ENCODE measurements around the gene SLC25A23.

SLC25A23 gene

DNA sequence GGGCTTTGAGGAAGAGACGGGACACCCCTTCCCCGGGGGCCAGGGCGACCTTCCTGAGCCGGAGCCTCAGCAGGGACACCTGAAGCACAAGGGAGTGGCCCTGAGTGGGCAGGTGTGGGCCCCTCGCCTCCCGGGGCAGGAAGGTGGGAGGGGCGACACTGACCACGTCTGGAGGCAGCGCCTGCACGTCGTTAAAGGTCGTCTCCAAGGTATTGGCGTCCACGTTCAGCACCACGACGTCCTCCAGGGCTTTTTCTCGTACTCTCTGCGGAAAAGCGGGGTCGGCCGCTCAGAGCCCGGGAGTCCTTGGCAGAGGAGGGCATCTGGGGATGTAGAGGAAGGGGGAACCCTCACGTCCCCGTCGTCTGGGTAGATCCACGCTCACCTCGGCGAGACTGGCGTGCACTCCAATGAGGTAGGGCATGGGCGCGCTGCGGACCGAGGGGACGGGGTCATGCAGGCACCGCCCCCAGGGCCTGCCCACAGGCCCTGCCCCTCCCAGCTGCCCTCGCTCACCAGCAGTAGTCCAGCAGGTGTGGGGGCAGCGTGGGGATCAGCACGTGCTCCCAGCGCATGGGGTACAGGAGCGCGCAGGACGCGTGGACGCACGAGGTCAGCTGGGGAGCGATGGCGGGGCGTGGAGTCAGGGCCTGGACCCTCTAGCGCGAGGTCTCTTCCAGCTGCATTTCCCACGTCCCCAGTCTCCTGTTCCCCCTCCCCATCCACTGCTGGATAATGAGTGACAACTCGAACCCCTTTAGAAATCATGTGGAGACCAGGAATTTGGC, 15.9 kb upstream of the SLC25A23 start:
- Histone ChIP-seq H3K9me3 (replicated peaks in 1 of 2; ENCODE audit: control insufficient read depth in 2 of 2, insufficient read depth in 1 of 2, low read depth in 1 of 2, low read length in 2 of 2) (peaks cover 0 to 5% of the 10 kb centered on the region in 2 donors), H3K18ac (ENCODE audit: low read length) (peak overlapping the region; percentile 91), H3K4me3 (ENCODE audit: low read length in 2 of 2) (peak overlapping the region in 1 of 2 donors; percentile 72), H2BK120ac (ENCODE audit: low read depth, low read length) (no peak overlapping the region), H2BK15ac (ENCODE audit: low read length) (peak overlapping the region; percentile 96), H3K79me1 (ENCODE audit: low read depth, low read length) (peaks cover 2% of the 10 kb centered on the region), H3K9ac (ENCODE audit: low read depth, low read length, poor library complexity) (peak overlapping the region; percentile 50), H2AK5ac (ENCODE audit: low read depth, low read length) (peak overlapping the region; percentile 94), H3K4ac (ENCODE audit: low read length) (no peak overlapping the region), H2BK5ac (ENCODE audit: low read length) (no peak overlapping the region), H2BK12ac (ENCODE audit: low read length) (peak overlapping the region; percentile 22), H3K4me2 (ENCODE audit: insufficient read depth, low read length, poor library complexity, severe bottlenecking) (peak overlapping the region; percentile 60), H3K36me3 (replicated peaks in 1 of 2; ENCODE audit: control insufficient read depth in 2 of 2, insufficient read depth in 2 of 2, low read length in 2 of 2) (no peaks in the 10 kb centered on the region), H2AFZ (ENCODE audit: low read length) (peak overlapping the region; percentile 84), H4K8ac (ENCODE audit: low read depth, low read length) (peak overlapping the region; percentile 23), H3K23ac (ENCODE audit: low read depth, low read length, poor library complexity) (peak overlapping the region; percentile 81), H3K14ac (ENCODE audit: low read length) (peak overlapping the region; percentile 63), H3K27ac (replicated peaks; ENCODE audit: low read length) (no peak overlapping the region), H3K4me1 (ENCODE audit: control insufficient read depth in 2 of 2, insufficient read depth in 1 of 2, low read depth in 1 of 2, low read length in 2 of 2) (peaks cover 4 to 13% of the 10 kb centered on the region in 2 donors), H3K27me3 (ENCODE audit: control insufficient read depth in 3 of 3, insufficient read depth in 3 of 3, low read depth in 1 of 3, low read length in 3 of 3) (peaks cover 3 to 51% (median 18%) of the 10 kb centered on the region in 3 experiments), H4K91ac (ENCODE audit: low read depth, low read length, poor library complexity) (no peak overlapping the region)
- no peak for DNase-seq (ENCODE audit: low spot score)
- WGBS, 2 donors (ENCODE audit: extremely low coverage in 2 of 2, insufficient read length in 2 of 2, insufficient replicate concordance in 1 of 2): no CpG with 5 or more reads among the region's 52 CpGs

DNA sequence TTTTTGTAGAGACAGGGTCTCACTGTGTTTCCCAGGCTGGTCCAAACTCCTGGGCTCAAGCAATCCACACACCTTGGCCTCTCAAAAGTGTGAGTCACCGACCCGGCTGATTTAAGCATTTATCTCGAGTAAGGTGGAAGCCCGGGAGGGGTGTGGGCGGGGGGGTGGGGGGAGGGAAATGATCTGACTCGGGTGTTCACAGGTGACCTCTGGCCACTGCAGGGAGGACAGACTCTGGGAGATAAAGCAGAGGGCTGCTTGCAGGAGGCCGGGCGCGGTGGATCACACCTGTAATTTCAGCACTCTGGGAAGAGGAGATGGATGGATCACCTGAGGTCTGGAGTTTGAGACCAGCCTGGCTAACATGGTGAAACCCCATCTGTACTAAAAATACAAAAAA, 14.1 kb upstream of the SLC25A23 start:
- H2AFZ ChIP-seq (ENCODE audit: low read length): no peak overlapping the region
- H2BK120ac ChIP-seq (ENCODE audit: low read depth, low read length): no peak overlapping the region
- no peak overlapping the region for H3K14ac ChIP-seq (ENCODE audit: low read length)
- H3K18ac ChIP-seq (ENCODE audit: low read length): no peak overlapping the region
- H2AK5ac ChIP-seq (ENCODE audit: low read depth, low read length): no peak overlapping the region
- no peak overlapping the region for H2BK15ac ChIP-seq (ENCODE audit: low read length)
- no peak overlapping the region for H3K4me3 ChIP-seq (ENCODE audit: low read length in 2 of 2)
- no peak overlapping the region for H4K91ac ChIP-seq (ENCODE audit: low read depth, low read length, poor library complexity)
- no peak overlapping the region for H3K4me2 ChIP-seq (ENCODE audit: insufficient read depth, low read length, poor library complexity, severe bottlenecking)
- no peak overlapping the region for H3K23ac ChIP-seq (ENCODE audit: low read depth, low read length, poor library complexity)
- no CpG with 5 or more reads among the region's 9 CpGs for WGBS, 2 donors (ENCODE audit: extremely low coverage in 2 of 2, insufficient read length in 2 of 2, insufficient replicate concordance in 1 of 2)
- no peak for DNase-seq (ENCODE audit: low spot score)
- H3K4me1 ChIP-seq (ENCODE audit: control insufficient read depth in 2 of 2, insufficient read depth in 1 of 2, low read depth in 1 of 2, low read length in 2 of 2): peaks cover 4 to 13% of the 10 kb centered on the region in 2 donors
- no peak overlapping the region for H2BK5ac ChIP-seq (ENCODE audit: low read length)
- no peaks in the 10 kb centered on the region for H3K36me3 ChIP-seq (replicated peaks in 1 of 2; ENCODE audit: control insufficient read depth in 2 of 2, insufficient read depth in 2 of 2, low read length in 2 of 2)
- H4K8ac ChIP-seq (ENCODE audit: low read depth, low read length): no peak overlapping the region
- H2BK12ac ChIP-seq (ENCODE audit: low read length): no peak overlapping the region
- H3K4ac ChIP-seq (ENCODE audit: low read length): no peak overlapping the region
- H3K27me3 ChIP-seq (ENCODE audit: control insufficient read depth in 3 of 3, insufficient read depth in 3 of 3, low read depth in 1 of 3, low read length in 3 of 3): peaks cover 3 to 39% (median 18%) of the 10 kb centered on the region in 3 experiments
- H3K9ac ChIP-seq (ENCODE audit: low read depth, low read length, poor library complexity): no peak overlapping the region
- H3K9me3 ChIP-seq (replicated peaks in 1 of 2; ENCODE audit: control insufficient read depth in 2 of 2, insufficient read depth in 1 of 2, low read depth in 1 of 2, low read length in 2 of 2): peaks cover 0 to 5% of the 10 kb centered on the region in 2 donors
- peaks cover 2% of the 10 kb centered on the region for H3K79me1 ChIP-seq (ENCODE audit: low read depth, low read length)
- no peak overlapping the region for H3K27ac ChIP-seq (replicated peaks; ENCODE audit: low read length)

- Histone ChIP-seq H2BK120ac (ENCODE audit: low read depth, low read length) (no peak overlapping the region), H3K27me3 (ENCODE audit: control insufficient read depth in 3 of 3, insufficient read depth in 3 of 3, low read depth in 1 of 3, low read length in 3 of 3) (peaks cover 3 to 49% (median 18%) of the 10 kb centered on the region in 3 experiments), H2AK5ac (ENCODE audit: low read depth, low read length) (no peak overlapping the region), H3K9me3 (replicated peaks in 1 of 2; ENCODE audit: control insufficient read depth in 2 of 2, insufficient read depth in 1 of 2, low read depth in 1 of 2, low read length in 2 of 2) (peaks cover 0 to 5% of the 10 kb centered on the region in 2 donors), H4K91ac (ENCODE audit: low read depth, low read length, poor library complexity) (no peak overlapping the region), H3K4me3 (ENCODE audit: low read length in 2 of 2) (no peak overlapping the region), H3K23ac (ENCODE audit: low read depth, low read length, poor library complexity) (no peak overlapping the region), H3K4ac (ENCODE audit: low read length) (no peak overlapping the region), H3K9ac (ENCODE audit: low read depth, low read length, poor library complexity) (no peak overlapping the region), H3K14ac (ENCODE audit: low read length) (no peak overlapping the region), H2BK5ac (ENCODE audit: low read length) (no peak overlapping the region), H2BK15ac (ENCODE audit: low read length) (no peak overlapping the region), H3K27ac (replicated peaks; ENCODE audit: low read length) (no peak overlapping the region), H2AFZ (ENCODE audit: low read length) (no peak overlapping the region), H3K79me1 (ENCODE audit: low read depth, low read length) (peaks cover 2% of the 10 kb centered on the region), H3K4me2 (ENCODE audit: insufficient read depth, low read length, poor library complexity, severe bottlenecking) (no peak overlapping the region), H4K8ac (ENCODE audit: low read depth, low read length) (no peak overlapping the region), H3K18ac (ENCODE audit: low read length) (peak overlapping the region; percentile 19), H2BK12ac (ENCODE audit: low read length) (no peak overlapping the region), H3K36me3 (replicated peaks in 1 of 2; ENCODE audit: control insufficient read depth in 2 of 2, insufficient read depth in 2 of 2, low read length in 2 of 2) (no peaks in the 10 kb centered on the region), H3K4me1 (ENCODE audit: control insufficient read depth in 2 of 2, insufficient read depth in 1 of 2, low read depth in 1 of 2, low read length in 2 of 2) (peaks cover 4 to 13% of the 10 kb centered on the region in 2 donors)
- DNase-seq (ENCODE audit: low spot score): no peak
- no CpG with 5 or more reads among the region's 4 CpGs for WGBS, 2 donors (ENCODE audit: extremely low coverage in 2 of 2, insufficient read length in 2 of 2, insufficient replicate concordance in 1 of 2)
These were observed 13.1 kb upstream of the SLC25A23 start for GRCh38 chr19:6472713-6473112.

GRCh38 chr19:6471076-6471475, 11.5 kb upstream of the SLC25A23 start:
- no CpG with 5 or more reads among the region's 14 CpGs for WGBS, 2 donors (ENCODE audit: extremely low coverage in 2 of 2, insufficient read length in 2 of 2, insufficient replicate concordance in 1 of 2)
- H3K9me3 ChIP-seq (replicated peaks in 1 of 2; ENCODE audit: control insufficient read depth in 2 of 2, insufficient read depth in 1 of 2, low read depth in 1 of 2, low read length in 2 of 2): peaks cover 0 to 3% of the 10 kb centered on the region in 2 donors
- no peak overlapping the region for H4K8ac ChIP-seq (ENCODE audit: low read depth, low read length)
- H2BK15ac ChIP-seq (ENCODE audit: low read length): no peak overlapping the region
- no peak overlapping the region for H2AK5ac ChIP-seq (ENCODE audit: low read depth, low read length)
- H3K14ac ChIP-seq (ENCODE audit: low read length): no peak overlapping the region
- no peak overlapping the region for H2BK120ac ChIP-seq (ENCODE audit: low read depth, low read length)
- no peak overlapping the region for H3K18ac ChIP-seq (ENCODE audit: low read length)
- H2AFZ ChIP-seq (ENCODE audit: low read length): no peak overlapping the region
- peaks cover 3 to 53% (median 15%) of the 10 kb centered on the region in 3 experiments for H3K27me3 ChIP-seq (ENCODE audit: control insufficient read depth in 3 of 3, insufficient read depth in 3 of 3, low read depth in 1 of 3, low read length in 3 of 3)
- H2BK5ac ChIP-seq (ENCODE audit: low read length): no peak overlapping the region
- H3K79me1 ChIP-seq (ENCODE audit: low read depth, low read length): peaks cover 2% of the 10 kb centered on the region
- no peak overlapping the region for H3K27ac ChIP-seq (replicated peaks; ENCODE audit: low read length)
- no peak overlapping the region for H3K4me3 ChIP-seq (ENCODE audit: low read length in 2 of 2)
- H3K9ac ChIP-seq (ENCODE audit: low read depth, low read length, poor library complexity): no peak overlapping the region
- no peak overlapping the region for H3K4ac ChIP-seq (ENCODE audit: low read length)
- no peak for DNase-seq (ENCODE audit: low spot score)
- no peak overlapping the region for H3K4me2 ChIP-seq (ENCODE audit: insufficient read depth, low read length, poor library complexity, severe bottlenecking)
- H3K4me1 ChIP-seq (ENCODE audit: control insufficient read depth in 2 of 2, insufficient read depth in 1 of 2, low read depth in 1 of 2, low read length in 2 of 2): peaks cover 4 to 9% of the 10 kb centered on the region in 2 donors
- H4K91ac ChIP-seq (ENCODE audit: low read depth, low read length, poor library complexity): no peak overlapping the region
- no peaks in the 10 kb centered on the region for H3K36me3 ChIP-seq (replicated peaks in 1 of 2; ENCODE audit: control insufficient read depth in 2 of 2, insufficient read depth in 2 of 2, low read length in 2 of 2)
- no peak overlapping the region for H3K23ac ChIP-seq (ENCODE audit: low read depth, low read length, poor library complexity)
- no peak overlapping the region for H2BK12ac ChIP-seq (ENCODE audit: low read length)
